Ishikawa (cell line): ENCODE data around the gene PRDM16.

Experiments used
- CEBPB ChIP-seq: IDR thresholded peaks from 2 replicates; pipeline ENCODE4 v1.6.1; 2012
- CREB1 ChIP-seq: IDR thresholded peaks from 2 replicates; pipeline ENCODE4 v1.6.1; 2012; ENCODE audit warnings: low read depth
- EGR1 ChIP-seq: IDR thresholded peaks from 2 replicates; pipeline ENCODE4 v1.6.1; 2012
- EP300 ChIP-seq: IDR thresholded peaks from 2 replicates; pipeline ENCODE4 v1.6.1; 2012; ENCODE audit warnings: borderline replicate concordance
- FOXM1 ChIP-seq: IDR thresholded peaks from 2 replicates; pipeline ENCODE4 v1.6.1; 2012; ENCODE audit warnings: low read depth, borderline replicate concordance
- NFIC ChIP-seq: IDR thresholded peaks from 2 replicates; pipeline ENCODE4 v1.6.1; 2012
- RAD21 ChIP-seq: IDR thresholded peaks from 2 replicates; pipeline ENCODE4 v1.6.1; 2012; ENCODE audit warnings: low read depth
- REST ChIP-seq: IDR thresholded peaks from 2 replicates; pipeline ENCODE4 v1.6.1; 2012; ENCODE audit warnings: low read depth, mild to moderate bottlenecking
- TAF1 ChIP-seq: IDR thresholded peaks from 2 replicates; pipeline ENCODE4 v1.6.1; 2012; ENCODE audit warnings: low read depth, mild to moderate bottlenecking
- TCF12 ChIP-seq: IDR thresholded peaks from 2 replicates; pipeline ENCODE4 v1.6.1; 2012; ENCODE audit warnings: low read depth
- TEAD4 ChIP-seq: IDR thresholded peaks from 2 replicates; pipeline ENCODE4 v1.6.1; 2012
- USF1 ChIP-seq: IDR thresholded peaks from 2 replicates; pipeline ENCODE4 v1.6.1; 2012
- YY1 ChIP-seq: IDR thresholded peaks from 2 replicates; pipeline ENCODE4 v1.6.1; 2012; ENCODE audit warnings: low read depth
- ZBTB7A ChIP-seq: IDR thresholded peaks from 2 replicates; pipeline ENCODE4 v1.6.1; 2012; ENCODE audit warnings: low read depth
- TF ChIP-seq, protein P1 (sequence below): IDR thresholded peaks from 2 replicates; pipeline ENCODE4 v1.6.1; 2012

The PRDM16 gene

DNA sequence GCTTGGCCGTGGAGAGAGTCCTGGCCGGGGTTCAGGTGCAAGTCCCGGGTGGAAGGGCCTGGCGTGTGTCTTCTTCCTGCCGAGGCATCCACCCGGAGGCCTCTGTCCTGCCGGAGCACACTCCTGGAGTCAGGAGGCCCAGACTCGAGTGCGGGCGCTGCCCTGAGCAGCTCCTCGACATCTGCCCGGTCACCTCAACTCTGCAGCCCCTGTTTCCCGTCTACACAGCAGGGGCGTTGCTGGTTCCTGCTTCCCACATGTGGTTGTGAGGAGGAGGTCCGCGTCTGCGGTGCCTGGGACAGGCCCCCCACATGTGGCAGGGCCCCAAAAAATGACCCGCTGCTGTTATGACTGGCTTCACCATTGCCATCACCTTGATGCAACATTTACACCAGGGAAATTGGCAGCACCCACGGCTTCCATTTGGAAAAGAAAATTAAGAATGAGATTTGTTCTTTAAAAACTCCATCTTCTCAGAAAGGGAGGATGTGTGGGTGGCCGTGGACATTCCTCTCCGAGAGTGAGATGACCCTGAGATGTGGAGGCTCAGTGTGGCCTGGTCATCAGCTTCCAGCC is 169.8 kb downstream of the PRDM16 start:
- TF ChIP-seq FOXM1 (no peak), NFIC (no peak), EP300 (no peak), CEBPB (no peak), ZBTB7A (no peak), TCF12 (no peak), TAF1 (no peak), TEAD4 (no peak), YY1 (no peak), REST (no peak), RAD21 (no peak), EGR1 (no peak), USF1 (no peak), CREB1 (no peak)
- TF ChIP-seq, protein P1, sequence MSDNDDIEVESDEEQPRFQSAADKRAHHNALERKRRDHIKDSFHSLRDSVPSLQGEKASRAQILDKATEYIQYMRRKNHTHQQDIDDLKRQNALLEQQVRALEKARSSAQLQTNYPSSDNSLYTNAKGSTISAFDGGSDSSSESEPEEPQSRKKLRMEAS = no peak

- TF ChIP-seq EP300 (no peak), CEBPB (no peak), TAF1 (no peak), REST (no peak), ZBTB7A (no peak), TCF12 (no peak), NFIC (no peak), TEAD4 (no peak), CREB1 (no peak), USF1 (no peak), EGR1 (no peak), FOXM1 (no peak), YY1 (no peak), RAD21 (no peak)
- TF ChIP-seq, protein P1 = no peak
Measured at GRCh38 chr1:3240524-3241235, 171.7 kb downstream of the PRDM16 start.

DNA sequence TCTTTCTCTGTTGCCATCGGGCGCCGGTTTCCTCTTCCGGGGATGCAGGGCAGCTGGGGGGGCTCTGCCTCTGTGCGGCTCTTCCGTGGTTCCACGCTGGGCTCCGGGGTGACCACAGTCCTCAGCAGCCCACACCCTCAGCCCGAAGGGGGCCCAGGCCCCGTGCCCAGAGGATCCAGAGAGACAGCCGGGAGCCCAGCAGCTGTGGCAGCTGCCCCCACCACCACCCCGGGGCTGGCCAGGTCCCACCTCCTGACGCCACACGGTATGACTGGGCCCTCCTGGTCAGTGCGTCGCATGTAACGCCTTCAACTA is 172.2 kb downstream of the PRDM16 start:
- TF ChIP-seq, protein P1 = no peak

DNA sequence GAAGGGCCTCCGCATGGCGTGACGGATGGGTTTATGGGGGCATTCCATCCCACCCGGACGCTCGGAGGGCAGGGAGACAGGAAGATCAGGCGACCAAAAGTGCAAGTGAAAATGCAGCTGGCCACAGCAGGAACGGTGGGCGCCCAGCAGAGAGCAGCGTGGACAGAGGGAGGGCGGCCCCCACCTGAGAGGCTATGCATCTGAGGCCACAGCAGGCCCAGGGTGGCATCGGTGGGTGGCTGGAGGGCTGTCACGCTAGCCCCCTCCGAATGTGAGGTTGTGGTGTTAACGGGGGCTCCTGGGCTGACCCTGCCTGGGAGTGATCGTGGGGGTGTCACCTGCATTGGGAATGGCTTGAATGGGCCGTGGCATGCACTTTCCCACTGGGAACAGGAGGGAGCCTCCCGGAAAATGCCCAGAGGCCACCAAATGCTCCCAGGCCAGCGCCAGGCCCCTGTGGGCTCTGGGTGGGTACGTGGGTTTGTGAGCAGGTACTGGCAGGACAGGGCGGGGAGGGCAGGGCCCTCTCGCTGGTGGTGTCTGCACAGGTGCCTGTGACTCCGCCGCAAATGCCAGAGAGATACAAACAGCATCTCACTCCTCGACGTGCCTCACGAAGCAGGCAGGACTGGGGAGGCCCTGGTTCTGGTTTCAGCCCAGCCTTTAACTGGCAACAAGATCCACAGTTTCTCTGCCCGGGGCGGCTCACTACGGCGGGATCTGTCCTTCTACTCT is 172.8 kb downstream of the PRDM16 start:
- TF ChIP-seq USF1 (no peak), EP300 (no peak), RAD21 (no peak), TEAD4 (no peak), TCF12 (no peak), CREB1 (no peak), FOXM1 (no peak), CEBPB (no peak), TAF1 (no peak), REST (no peak), NFIC (no peak), YY1 (no peak), ZBTB7A (no peak), EGR1 (no peak)
- TF ChIP-seq, protein P1 = no peak
